GM19193 (cell line): ENCODE results near the gene SIVA1.

ENCODE experiments used
- POLR2A ChIP-seq: IDR thresholded peaks from 4 replicates; pipeline ENCODE4 v1.6.1; 2011; ENCODE audit not compliant: insufficient read depth, insufficient read length; ENCODE audit errors: extremely low read depth

SIVA1 gene

DNA sequence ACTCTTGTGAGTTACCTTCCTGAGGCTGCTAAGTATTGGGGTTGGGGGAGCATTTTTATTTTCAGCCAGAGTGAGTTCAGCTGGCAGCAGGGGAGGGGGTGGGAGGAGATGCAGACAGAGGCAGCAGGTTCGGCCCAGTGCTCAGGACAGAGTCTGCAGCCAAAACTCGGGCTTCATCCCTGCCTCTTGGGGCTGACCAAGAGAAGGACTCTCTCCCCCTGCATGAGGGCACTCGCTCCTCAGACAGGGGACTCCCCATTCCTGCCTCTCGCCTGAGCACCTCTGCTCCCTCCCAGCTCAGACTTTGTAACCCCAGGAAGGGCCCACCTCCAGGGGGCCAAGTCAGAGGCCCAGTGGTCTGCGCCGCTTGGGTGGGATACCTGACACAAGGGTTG lies 43.7 kb downstream of the SIVA1 start:
- TF ChIP-seq POLR2A: no peak

- no peak for TF ChIP-seq POLR2A
Measured at GRCh38 chr14:104797115-104798044, 44.4 kb downstream of the SIVA1 start.

- TF ChIP-seq POLR2A: no peak
Measured at GRCh38 chr14:104798300-104799243, 45.6 kb downstream of the SIVA1 start.

GRCh38 chr14:104799244-104800014 lies 46.5 kb downstream of the SIVA1 start:
- TF ChIP-seq POLR2A: no peak

GRCh38 chr14:104800015-104800770 lies 47.2 kb downstream of the SIVA1 start:
- no peak for TF ChIP-seq POLR2A

DNA sequence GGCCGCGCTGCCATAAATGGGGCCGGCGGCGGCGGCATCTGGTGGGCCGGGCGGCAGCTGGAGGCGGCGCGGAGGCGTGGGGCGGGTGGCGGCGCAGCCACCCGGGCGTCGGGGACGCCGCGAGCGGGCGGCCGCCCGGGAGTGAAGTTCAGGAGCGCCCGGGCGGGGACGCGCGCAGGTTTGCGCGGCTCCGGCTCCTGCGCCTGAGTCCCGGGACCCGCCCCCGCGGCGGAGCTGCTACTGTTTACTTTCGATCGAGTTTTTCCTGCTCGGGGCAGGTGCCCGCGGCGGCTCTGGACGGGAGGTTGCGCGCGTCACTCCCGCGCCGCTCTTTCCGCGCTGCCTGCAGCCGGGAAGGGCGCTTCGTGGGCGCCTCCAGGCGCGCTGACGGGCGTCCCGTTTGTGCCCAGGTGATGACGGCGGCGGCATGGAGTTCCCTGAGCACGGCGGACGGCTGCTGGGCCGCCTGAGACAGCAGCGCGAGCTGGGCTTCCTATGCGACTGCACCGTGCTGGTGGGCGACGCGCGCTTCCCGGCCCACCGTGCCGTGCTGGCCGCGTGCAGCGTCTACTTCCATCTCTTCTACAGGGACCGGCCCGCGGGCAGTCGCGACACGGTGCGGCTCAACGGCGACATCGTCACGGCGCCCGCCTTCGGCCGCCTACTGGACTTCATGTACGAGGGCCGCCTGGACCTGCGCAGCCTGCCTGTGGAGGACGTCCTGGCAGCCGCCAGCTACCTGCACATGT lies 48.0 kb downstream of the SIVA1 start, which contains the start of gene ZBTB42:
Gene ZBTB42, plus strand, starts transcription at position 331 of the 749 bp plus-strand sequence. Its CDS starts 97 bp downstream, at position 428.
- no peak for TF ChIP-seq POLR2A

DNA sequence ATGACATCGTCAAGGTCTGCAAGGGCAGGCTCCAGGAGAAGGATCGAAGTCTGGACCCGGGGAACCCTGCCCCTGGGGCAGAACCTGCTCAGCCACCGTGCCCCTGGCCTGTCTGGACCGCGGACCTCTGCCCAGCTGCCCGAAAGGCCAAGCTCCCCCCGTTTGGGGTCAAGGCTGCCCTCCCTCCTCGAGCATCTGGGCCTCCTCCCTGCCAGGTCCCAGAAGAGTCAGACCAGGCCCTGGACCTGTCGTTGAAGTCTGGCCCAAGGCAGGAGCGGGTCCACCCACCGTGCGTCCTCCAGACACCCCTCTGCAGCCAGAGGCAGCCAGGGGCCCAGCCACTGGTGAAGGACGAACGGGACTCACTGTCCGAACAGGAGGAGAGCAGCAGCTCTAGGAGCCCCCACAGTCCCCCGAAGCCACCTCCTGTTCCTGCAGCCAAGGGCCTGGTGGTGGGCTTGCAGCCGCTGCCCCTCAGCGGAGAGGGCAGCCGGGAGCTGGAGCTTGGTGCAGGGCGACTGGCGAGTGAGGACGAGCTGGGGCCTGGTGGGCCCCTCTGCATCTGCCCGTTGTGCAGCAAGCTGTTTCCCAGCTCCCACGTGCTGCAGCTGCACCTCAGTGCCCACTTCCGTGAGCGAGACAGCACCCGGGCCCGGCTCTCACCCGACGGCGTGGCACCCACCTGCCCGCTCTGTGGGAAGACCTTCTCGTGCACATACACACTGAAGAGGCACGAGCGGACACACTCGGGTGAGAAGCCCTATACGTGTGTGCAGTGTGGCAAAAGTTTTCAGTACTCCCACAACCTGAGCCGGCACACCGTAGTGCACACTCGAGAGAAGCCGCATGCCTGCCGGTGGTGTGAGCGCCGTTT lies 48.8 kb downstream of the SIVA1 start:
- no peak for TF ChIP-seq POLR2A

GRCh38 chr14:104802394-104803184 lies 49.6 kb downstream of the SIVA1 start:
- no peak for TF ChIP-seq POLR2A

GRCh38 chr14:104803280-104803911 lies 50.4 kb downstream of the SIVA1 start:
- TF ChIP-seq POLR2A: no peak

DNA sequence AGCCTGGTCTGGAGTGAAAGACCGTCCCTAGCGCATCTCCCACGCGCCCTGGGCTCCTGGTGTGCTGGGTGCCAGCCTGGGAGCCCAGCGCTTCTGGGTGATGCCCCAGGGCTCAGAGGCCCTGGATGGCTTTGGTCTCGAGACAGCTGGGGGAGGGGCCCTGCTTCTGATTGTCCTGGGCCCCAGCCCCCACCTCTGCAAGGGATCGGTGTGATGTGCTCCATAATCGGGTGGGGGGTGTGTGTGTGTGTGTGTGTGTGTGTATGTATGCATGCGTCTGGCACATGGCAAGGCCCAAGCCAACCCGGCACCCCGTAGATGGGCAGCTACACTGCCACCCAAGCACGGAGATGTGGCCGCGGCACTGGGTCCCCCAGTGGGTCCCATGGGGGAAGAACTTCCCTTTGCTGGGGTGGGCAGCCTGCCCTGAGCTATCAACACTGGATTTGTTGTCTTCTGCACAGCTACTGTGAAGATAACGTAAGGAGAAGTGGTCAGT lies 51.0 kb downstream of the SIVA1 start:
- TF ChIP-seq POLR2A: no peak
